Measurements from ENCODE around the gene WDR93.

The WDR93 gene

GRCh38 chr15:89648106-89649012 lies 42.3 kb upstream of the WDR93 start:
- no peaks in the 10 kb centered on the region for H3K27me3 ChIP-seq (replicated peaks in 2 of 5; ENCODE audit: control insufficient read depth in 4 of 5, insufficient read depth in 5 of 5, low read length in 4 of 5)
- H3K9me3 ChIP-seq (ENCODE audit: control extremely low read depth in 1 of 5, control insufficient read depth in 4 of 5, insufficient read depth in 2 of 5, low read depth in 1 of 5, low read length in 4 of 5): no peaks in the 10 kb centered on the region
- H3K4me1 ChIP-seq (ENCODE audit: control extremely low read depth in 1 of 4, control insufficient read depth in 4 of 4, insufficient read depth in 4 of 4, low read length in 3 of 4): peaks cover 0 to 2% (median 0%) of the 10 kb centered on the region in 4 experiments
- no peak overlapping the region for H3K4me3 ChIP-seq (ENCODE audit: control insufficient read depth in 1 of 7, extremely low read depth in 1 of 7, insufficient read depth in 4 of 7, low read depth in 2 of 7, low read length in 6 of 7)
- ChIA-PET POLR2A (no interaction called here), CTCF (interaction anchor here (0.6 to 2.6 kb wide), 7 partner anchors 10 to 391 kb away, joined by 3 to 19 read pairs (median 3); no protein-coding TSS in a partner anchor)
- no peak overlapping the region for H3K27ac ChIP-seq (ENCODE audit: insufficient read depth in 1 of 2, low read depth in 1 of 2, low read length in 2 of 2, poor library complexity in 1 of 2, severe bottlenecking in 2 of 2)
- no peak for DNase-seq
- 97% methylated on average over 77 of the region's 102 CpGs for WGBS (ENCODE audit: insufficient coverage)
- peaks cover 0 to 37% (median 13%) of the 10 kb centered on the region in 4 experiments for H3K36me3 ChIP-seq (ENCODE audit: control insufficient read depth in 4 of 4, insufficient read depth in 4 of 4, low read length in 3 of 4)

GRCh38 chr15:89649013-89649625 lies 41.5 kb upstream of the WDR93 start:
- CTCF ChIA-PET: interaction anchor here (1.3 to 2.3 kb wide), 2 partner anchors 9 to 24 kb away, joined by 3 to 10 read pairs; no protein-coding TSS in a partner anchor

GRCh38 chr15:89649716-89650115 lies 40.9 kb upstream of the WDR93 start:
- Histone ChIP-seq H3K27me3 (replicated peaks in 2 of 5; ENCODE audit: control insufficient read depth in 4 of 5, insufficient read depth in 5 of 5, low read length in 4 of 5) (peaks cover 0 to 4% (median 0%) of the 10 kb centered on the region in 5 experiments), H3K4me1 (ENCODE audit: control extremely low read depth in 1 of 4, control insufficient read depth in 4 of 4, insufficient read depth in 4 of 4, low read length in 3 of 4) (peaks cover 4 to 8% (median 6%) of the 10 kb centered on the region in 4 experiments), H3K9me3 (ENCODE audit: control extremely low read depth in 1 of 5, control insufficient read depth in 4 of 5, insufficient read depth in 2 of 5, low read depth in 1 of 5, low read length in 4 of 5) (no peaks in the 10 kb centered on the region), H3K27ac (ENCODE audit: insufficient read depth in 1 of 2, low read depth in 1 of 2, low read length in 2 of 2, poor library complexity in 1 of 2, severe bottlenecking in 2 of 2) (no peak overlapping the region), H3K36me3 (ENCODE audit: control insufficient read depth in 4 of 4, insufficient read depth in 4 of 4, low read length in 3 of 4) (peaks cover 0 to 37% (median 10%) of the 10 kb centered on the region in 4 experiments), H3K4me3 (ENCODE audit: control insufficient read depth in 1 of 7, extremely low read depth in 1 of 7, insufficient read depth in 4 of 7, low read depth in 2 of 7, low read length in 6 of 7) (no peak overlapping the region)
- DNase-seq: no peak
- ChIA-PET CTCF (interaction anchor here (1.3 kb wide), 1 partner anchor 23 kb away, joined by 3 read pairs; no protein-coding TSS in a partner anchor), POLR2A (no interaction called here)
- 95% methylated on average over 15 of the region's 15 CpGs for WGBS (ENCODE audit: insufficient coverage)

More at GRCh38 chr15:89649013-89649625, 41.5 kb upstream of the WDR93 start:
- no peaks in the 10 kb centered on the region for H3K9me3 ChIP-seq (ENCODE audit: control extremely low read depth in 1 of 5, control insufficient read depth in 4 of 5, insufficient read depth in 2 of 5, low read depth in 1 of 5, low read length in 4 of 5)
- DNase-seq: no peak
- no peaks in the 10 kb centered on the region for H3K27me3 ChIP-seq (replicated peaks in 2 of 5; ENCODE audit: control insufficient read depth in 4 of 5, insufficient read depth in 5 of 5, low read length in 4 of 5)
- 97% methylated on average over 34 of the region's 37 CpGs for WGBS (ENCODE audit: insufficient coverage)
- POLR2A ChIA-PET: no interaction called here
- peaks cover 0 to 37% (median 13%) of the 10 kb centered on the region in 4 experiments for H3K36me3 ChIP-seq (ENCODE audit: control insufficient read depth in 4 of 4, insufficient read depth in 4 of 4, low read length in 3 of 4)
- H3K4me3 ChIP-seq (ENCODE audit: control insufficient read depth in 1 of 7, extremely low read depth in 1 of 7, insufficient read depth in 4 of 7, low read depth in 2 of 7, low read length in 6 of 7): no peak overlapping the region
- no peak overlapping the region for H3K27ac ChIP-seq (ENCODE audit: insufficient read depth in 1 of 2, low read depth in 1 of 2, low read length in 2 of 2, poor library complexity in 1 of 2, severe bottlenecking in 2 of 2)
- peaks cover 0 to 2% (median under 1%) of the 10 kb centered on the region in 4 experiments for H3K4me1 ChIP-seq (ENCODE audit: control extremely low read depth in 1 of 4, control insufficient read depth in 4 of 4, insufficient read depth in 4 of 4, low read length in 3 of 4)

GRCh38 chr15:89652131-89652530 lies 38.5 kb upstream of the WDR93 start:
- Histone ChIP-seq H3K4me1 (ENCODE audit: control extremely low read depth in 1 of 4, control insufficient read depth in 4 of 4, insufficient read depth in 4 of 4, low read length in 3 of 4) (peaks cover 4 to 24% (median 17%) of the 10 kb centered on the region in 4 experiments), H3K27ac (ENCODE audit: insufficient read depth in 1 of 2, low read depth in 1 of 2, low read length in 2 of 2, poor library complexity in 1 of 2, severe bottlenecking in 2 of 2) (no peak overlapping the region), H3K36me3 (ENCODE audit: control insufficient read depth in 4 of 4, insufficient read depth in 4 of 4, low read length in 3 of 4) (peaks cover 0 to 24% (median 6%) of the 10 kb centered on the region in 4 experiments), H3K27me3 (replicated peaks in 2 of 5; ENCODE audit: control insufficient read depth in 4 of 5, insufficient read depth in 5 of 5, low read length in 4 of 5) (peaks cover 0 to 4% (median 0%) of the 10 kb centered on the region in 5 experiments), H3K4me3 (ENCODE audit: control insufficient read depth in 1 of 7, extremely low read depth in 1 of 7, insufficient read depth in 4 of 7, low read depth in 2 of 7, low read length in 6 of 7) (no peak overlapping the region), H3K9me3 (ENCODE audit: control extremely low read depth in 1 of 5, control insufficient read depth in 4 of 5, insufficient read depth in 2 of 5, low read depth in 1 of 5, low read length in 4 of 5) (no peaks in the 10 kb centered on the region)
- DNase-seq: no peak
- ChIA-PET POLR2A (no interaction called here), CTCF (no interaction called here)
- WGBS (ENCODE audit: insufficient coverage): 95% methylated on average over 5 of the region's 7 CpGs

- ChIA-PET POLR2A (no interaction called here), CTCF (no interaction called here)
- no peak overlapping the region for H3K4me3 ChIP-seq (ENCODE audit: control insufficient read depth in 1 of 7, extremely low read depth in 1 of 7, insufficient read depth in 4 of 7, low read depth in 2 of 7, low read length in 6 of 7)
- no peaks in the 10 kb centered on the region for H3K9me3 ChIP-seq (ENCODE audit: control extremely low read depth in 1 of 5, control insufficient read depth in 4 of 5, insufficient read depth in 2 of 5, low read depth in 1 of 5, low read length in 4 of 5)
- peaks cover 0 to 24% (median 5%) of the 10 kb centered on the region in 4 experiments for H3K36me3 ChIP-seq (ENCODE audit: control insufficient read depth in 4 of 4, insufficient read depth in 4 of 4, low read length in 3 of 4)
- WGBS (ENCODE audit: insufficient coverage): 98% methylated on average over 12 of the region's 16 CpGs
- DNase-seq: no peak
- H3K4me1 ChIP-seq (ENCODE audit: control extremely low read depth in 1 of 4, control insufficient read depth in 4 of 4, insufficient read depth in 4 of 4, low read length in 3 of 4): peaks cover 4 to 22% (median 17%) of the 10 kb centered on the region in 4 experiments
- H3K27me3 ChIP-seq (replicated peaks in 2 of 5; ENCODE audit: control insufficient read depth in 4 of 5, insufficient read depth in 5 of 5, low read length in 4 of 5): peaks cover 0 to 4% (median 0%) of the 10 kb centered on the region in 5 experiments
- H3K27ac ChIP-seq (ENCODE audit: insufficient read depth in 1 of 2, low read depth in 1 of 2, low read length in 2 of 2, poor library complexity in 1 of 2, severe bottlenecking in 2 of 2): no peak overlapping the region
Observed at GRCh38 chr15:89652666-89653065, 37.9 kb upstream of the WDR93 start.

- Histone ChIP-seq H3K4me3 (ENCODE audit: control insufficient read depth in 1 of 7, extremely low read depth in 1 of 7, insufficient read depth in 4 of 7, low read depth in 2 of 7, low read length in 6 of 7) (no peak overlapping the region), H3K4me1 (ENCODE audit: control extremely low read depth in 1 of 4, control insufficient read depth in 4 of 4, insufficient read depth in 4 of 4, low read length in 3 of 4) (peaks cover 4 to 22% (median 17%) of the 10 kb centered on the region in 4 experiments), H3K9me3 (ENCODE audit: control extremely low read depth in 1 of 5, control insufficient read depth in 4 of 5, insufficient read depth in 2 of 5, low read depth in 1 of 5, low read length in 4 of 5) (no peaks in the 10 kb centered on the region), H3K36me3 (ENCODE audit: control insufficient read depth in 4 of 4, insufficient read depth in 4 of 4, low read length in 3 of 4) (peaks cover 0 to 17% (median 4%) of the 10 kb centered on the region in 4 experiments), H3K27ac (ENCODE audit: insufficient read depth in 1 of 2, low read depth in 1 of 2, low read length in 2 of 2, poor library complexity in 1 of 2, severe bottlenecking in 2 of 2) (no peak overlapping the region), H3K27me3 (replicated peaks in 2 of 5; ENCODE audit: control insufficient read depth in 4 of 5, insufficient read depth in 5 of 5, low read length in 4 of 5) (peaks cover 0 to 4% (median 0%) of the 10 kb centered on the region in 5 experiments)
- CTCF ChIA-PET: no interaction called here
- no CpG with 5 or more reads among the region's 2 CpGs for WGBS (ENCODE audit: insufficient coverage)
- DNase-seq: no peak
- POLR2A ChIA-PET: no interaction called here
Observed at GRCh38 chr15:89653578-89653977, 37.0 kb upstream of the WDR93 start.
